NCI-H2171 (cell line): Measurements from ENCODE around the gene NUDT22.

Source experiments
- DNase-seq: peaks from one replicate; lab custom pipeline; 2025; lab: John Stamatoyannopoulos, UW

NUDT22 gene

DNA sequence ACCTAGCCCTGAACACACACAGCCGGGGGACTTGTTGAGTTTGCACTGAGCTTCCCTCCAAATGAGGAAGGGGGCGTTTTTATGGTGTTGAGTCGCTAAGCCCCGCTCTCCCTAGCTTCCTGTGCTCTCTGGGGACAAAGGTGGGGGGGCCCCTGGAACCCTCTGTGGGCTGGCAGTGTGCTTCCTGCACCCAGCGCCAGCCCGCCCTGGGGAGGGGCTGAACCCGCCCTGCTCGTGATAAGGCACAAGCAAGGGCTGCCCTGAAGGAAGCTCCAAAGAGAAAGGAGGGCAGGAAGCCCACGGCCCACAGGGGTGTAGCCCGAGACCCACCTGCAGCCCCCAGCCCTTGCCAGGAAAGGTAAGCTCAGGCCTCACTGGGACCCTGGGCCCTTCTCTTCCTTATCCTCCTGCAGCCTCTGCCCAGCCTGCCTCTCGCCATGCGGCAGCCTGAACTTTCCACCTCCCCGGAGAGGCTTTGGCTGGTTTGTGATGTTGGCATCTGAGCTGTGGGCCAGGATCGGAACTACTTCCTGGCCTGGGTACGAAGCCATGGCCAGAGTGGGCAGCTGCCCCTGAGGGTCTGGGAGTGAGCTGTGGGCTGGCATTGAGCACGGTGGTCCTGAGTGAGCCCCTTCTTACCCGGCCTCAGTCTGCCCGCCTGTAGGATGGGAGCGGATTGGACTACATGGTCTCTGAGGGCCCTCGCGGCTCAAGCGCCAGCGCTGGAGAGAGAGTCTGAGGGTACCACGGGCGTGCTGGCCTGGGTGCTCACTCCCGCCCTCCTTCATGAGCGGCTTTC is 19.4 kb upstream of the NUDT22 start, which contains the start of gene FERMT3:
Gene FERMT3, plus strand, starts transcription at position 265 of the 799 bp plus-strand sequence. CDS start 644 bp downstream, outside the sequence.
- no peak for DNase-seq

DNA sequence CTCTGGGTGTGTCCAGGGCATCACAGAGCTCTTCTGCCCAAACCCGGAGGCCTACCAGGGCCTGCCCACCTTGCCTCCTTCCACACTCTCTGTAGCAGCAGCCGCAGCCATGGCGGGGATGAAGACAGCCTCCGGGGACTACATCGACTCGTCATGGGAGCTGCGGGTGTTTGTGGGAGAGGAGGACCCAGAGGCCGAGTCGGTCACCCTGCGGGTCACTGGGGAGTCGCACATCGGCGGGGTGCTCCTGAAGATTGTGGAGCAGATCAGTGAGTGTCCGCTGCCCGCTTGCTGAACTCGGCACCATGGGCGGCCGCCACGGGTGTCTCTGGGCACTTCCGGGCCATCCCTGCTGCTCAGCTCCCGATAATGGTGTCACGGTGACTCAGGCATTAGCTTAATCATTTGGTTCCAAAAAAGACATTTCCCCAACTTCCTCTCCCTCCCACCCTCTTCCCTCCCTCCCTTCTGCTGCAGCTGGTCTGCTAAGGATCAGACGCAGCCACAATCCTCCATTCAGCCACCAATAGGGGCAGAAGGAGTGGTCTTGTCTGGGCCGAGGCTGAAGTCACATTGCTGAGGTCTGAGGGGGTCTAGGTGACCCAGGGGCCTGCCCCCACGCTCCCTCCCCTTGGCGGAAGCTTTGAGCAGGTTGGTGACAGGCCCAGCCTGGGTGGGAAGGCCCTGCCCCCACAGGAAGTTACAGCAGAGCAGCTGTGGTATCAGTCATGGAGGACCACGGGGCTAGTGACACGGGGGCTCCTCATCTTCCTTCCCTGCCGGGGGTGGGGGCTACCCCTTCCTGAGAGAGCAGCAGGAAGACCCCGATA is 18.6 kb upstream of the NUDT22 start:
- no peak for DNase-seq

DNA sequence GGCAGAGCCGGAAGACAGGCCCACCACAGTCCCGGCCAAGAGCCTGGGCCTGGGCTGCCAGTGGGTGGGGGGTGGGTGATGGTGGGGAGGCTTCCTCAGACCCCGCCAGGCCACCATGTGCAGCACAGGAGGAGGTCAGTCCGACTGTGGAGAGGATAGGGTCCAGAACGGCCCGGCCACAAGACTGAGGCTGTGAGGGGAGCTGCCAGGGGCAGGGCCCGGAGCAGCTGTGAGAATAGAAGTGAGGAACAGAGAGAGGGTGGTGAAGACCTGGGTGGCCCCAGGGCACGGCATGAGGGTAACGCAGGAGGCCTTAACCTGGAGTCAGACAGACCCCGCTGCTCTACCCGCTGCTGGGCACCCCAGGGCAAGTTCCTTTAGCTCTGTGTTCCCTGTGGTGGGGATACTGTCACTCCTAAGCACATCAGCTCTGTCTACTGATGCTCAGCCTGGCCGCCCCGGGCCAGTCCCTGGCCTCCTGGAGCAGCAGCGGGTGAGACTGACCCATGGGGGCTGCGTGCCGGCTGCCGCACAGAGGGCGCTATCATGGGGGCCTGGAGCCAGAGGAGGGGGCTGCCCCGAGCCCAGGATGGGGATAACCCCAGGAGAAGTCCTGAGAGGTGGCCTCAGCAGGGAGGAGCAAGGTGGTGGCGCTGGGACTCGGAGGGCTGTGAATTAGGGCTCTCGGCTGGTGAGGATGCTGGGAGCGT is 17.8 kb upstream of the NUDT22 start:
- DNase-seq, result no peak

DNA sequence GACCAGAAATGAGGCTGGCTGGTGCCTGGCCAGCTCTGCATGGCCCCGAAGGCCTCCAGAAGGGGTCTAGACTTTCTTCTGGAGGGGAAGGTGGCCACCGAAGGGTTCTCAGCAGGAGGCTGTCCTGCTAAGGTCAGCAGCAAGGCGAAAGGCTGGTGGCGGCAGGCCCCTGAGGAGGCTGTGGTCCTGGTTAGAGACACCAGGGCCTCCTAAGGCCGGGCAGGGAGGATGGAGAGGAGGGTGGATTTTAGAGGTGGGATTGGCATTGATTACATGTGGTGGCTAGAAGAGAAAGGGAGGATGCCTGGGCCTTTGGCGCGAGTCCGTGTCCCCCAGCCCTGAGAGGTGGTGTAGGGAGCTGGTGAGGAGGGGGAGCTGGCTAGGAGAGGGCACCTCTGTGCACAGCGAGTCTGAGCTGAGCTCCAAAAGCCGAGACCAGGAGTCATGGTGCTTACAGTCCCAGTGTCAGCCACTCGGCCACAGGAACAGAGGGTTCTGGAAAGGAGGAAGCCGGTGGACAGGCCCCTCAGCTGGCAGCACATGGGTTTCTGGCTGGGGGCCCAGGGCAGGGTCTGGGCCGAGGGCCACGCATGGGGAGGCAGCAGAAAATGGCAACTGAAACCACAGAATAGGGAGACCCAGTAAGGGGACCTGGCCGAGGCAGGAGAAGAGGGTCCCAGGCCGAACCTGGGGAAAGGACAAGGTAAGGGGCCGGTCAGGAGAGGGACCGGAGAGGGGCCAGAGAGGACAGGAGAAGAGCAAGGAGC is 17.1 kb upstream of the NUDT22 start:
- DNase-seq, result no peak

DNA sequence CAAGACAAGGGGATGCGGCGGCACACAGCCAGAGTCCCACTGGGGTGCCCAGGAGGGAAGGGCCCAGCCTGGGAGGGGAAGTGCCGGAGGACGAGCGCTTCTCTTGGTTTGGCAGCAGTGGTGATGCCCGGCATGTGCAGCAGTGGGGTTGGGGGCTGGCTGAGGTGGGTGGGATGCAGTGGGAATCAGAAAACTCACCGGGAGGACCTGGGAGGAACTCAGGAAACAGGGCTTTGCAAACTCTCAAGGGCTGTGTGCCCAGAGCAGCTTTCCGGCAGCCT is 16.6 kb upstream of the NUDT22 start:
- no peak for DNase-seq

DNA sequence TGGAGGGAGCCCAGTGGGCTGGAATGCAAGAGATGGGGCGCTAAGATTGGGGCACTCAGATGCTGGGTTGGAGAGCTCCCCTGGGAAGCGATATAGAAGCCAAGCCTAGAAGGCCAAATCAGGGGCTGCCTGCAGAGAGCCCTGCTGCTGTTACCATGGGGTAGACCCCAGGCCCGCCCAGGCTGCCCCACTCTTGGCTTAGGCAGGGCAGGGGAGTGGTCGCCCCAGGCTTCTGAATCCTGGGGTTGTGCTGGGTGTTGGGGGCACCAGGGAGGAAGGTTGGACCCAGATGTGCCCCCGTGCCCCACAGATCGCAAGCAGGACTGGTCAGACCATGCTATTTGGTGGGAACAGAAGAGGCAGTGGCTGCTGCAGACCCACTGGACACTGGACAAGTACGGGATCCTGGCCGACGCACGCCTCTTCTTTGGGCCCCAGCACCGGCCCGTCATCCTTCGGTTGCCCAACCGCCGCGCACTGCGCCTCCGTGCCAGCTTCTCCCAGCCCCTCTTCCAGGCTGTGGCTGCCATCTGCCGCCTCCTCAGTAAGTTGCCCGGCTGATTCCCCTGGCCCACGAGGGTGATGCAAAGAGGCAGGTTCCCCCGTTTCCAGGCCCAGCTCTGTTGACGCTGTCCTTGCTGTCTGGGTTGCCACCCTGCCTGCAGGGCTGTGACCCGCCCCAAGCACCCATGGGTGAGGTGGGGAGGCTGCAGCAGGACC is 15.6 kb upstream of the NUDT22 start:
- no peak for DNase-seq

DNA sequence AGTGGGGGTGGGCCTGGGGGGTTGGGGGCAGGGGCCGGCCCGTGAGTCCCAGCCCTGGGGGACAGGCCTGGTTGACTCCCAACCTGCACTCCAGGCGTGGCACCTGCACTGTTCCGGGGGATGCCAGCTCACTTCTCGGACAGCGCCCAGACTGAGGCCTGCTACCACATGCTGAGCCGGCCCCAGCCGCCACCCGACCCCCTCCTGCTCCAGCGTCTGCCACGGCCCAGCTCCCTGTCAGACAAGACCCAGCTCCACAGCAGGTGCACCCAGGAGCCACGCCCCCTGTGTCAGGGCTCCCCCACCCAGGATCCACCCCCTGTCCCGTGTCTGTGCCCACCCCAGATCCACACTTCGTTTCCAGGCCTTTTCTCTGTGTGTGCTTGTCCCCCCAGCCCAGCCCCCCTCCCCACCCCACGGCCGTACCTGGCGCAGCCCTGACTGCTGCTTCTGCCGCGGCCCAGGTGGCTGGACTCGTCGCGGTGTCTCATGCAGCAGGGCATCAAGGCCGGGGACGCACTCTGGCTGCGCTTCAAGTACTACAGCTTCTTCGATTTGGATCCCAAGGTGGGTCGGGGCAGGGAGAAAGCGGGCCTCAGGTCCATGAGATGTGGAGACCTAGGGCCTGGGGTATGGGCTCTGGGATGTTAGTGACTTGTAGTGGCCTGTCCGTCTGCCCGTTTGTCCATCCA is 14.7 kb upstream of the NUDT22 start:
- DNase-seq, result no peak

DNA sequence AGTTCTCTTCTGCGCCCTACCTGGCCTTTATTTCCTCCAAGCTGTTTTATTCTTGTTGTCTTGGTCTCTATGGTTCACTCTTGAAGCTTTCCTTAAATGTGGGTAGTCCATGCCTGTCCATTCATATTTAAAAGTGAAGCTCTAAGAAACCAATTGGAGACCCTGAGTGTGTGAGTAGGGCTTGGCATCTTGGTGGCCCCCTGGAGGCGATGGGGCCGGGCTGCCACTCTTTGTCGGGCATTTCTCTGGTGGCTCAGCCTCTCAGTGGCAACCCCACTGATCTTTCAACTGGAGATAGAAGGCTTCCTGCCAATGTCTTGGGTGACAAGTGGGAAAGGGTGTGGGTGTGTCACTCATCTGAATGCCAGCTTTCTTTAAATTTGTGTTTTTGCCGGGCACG is 9.2 kb upstream of the NUDT22 start:
- no peak for DNase-seq

DNA sequence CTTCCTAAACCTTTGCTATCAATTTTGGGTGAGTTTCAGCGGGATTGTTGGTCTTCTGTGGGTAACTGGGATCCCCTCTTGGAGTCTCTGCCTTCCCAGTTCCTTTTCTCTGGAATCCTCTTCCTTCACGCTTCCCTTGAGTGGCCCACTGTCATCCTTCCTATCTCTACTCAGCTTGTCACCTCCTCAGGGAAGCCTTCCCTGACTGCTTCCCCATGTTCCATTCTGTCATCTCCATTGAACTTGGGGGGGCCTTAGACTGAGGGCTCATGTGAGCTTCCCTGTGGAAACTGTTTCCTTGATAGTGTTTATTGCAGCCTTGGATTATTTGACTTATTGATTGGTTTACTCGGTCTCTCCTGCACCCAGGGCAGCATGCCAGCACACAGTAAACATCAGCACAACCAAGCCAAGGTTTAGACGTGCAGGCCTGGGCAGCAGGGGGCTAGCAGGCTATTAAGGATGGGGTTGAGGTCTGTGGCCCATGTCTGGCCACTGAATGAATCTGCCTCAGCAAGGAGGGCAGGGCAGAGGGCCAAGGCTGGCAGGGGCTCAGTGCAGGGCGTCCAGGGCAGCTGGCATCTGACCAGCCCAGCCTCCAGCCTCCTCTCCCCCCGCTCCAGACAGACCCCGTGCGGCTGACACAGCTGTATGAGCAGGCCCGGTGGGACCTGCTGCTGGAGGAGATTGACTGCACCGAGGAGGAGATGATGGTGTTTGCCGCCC is 7.3 kb upstream of the NUDT22 start:
- no peak for DNase-seq

DNA sequence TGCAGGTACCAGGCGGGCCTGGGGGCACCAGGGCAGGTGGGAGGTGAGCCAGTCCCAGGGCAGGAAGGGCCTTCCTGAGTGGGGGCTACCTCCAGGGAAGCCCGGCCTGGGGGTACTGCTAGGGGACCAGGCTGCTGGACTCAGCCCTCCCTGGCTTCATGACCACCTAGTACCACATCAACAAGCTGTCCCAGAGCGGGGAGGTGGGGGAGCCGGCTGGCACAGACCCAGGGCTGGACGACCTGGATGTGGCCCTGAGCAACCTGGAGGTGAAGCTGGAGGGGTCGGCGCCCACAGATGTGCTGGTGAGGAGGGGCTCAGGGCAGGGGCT is 6.8 kb upstream of the NUDT22 start:
- no peak for DNase-seq

DNA sequence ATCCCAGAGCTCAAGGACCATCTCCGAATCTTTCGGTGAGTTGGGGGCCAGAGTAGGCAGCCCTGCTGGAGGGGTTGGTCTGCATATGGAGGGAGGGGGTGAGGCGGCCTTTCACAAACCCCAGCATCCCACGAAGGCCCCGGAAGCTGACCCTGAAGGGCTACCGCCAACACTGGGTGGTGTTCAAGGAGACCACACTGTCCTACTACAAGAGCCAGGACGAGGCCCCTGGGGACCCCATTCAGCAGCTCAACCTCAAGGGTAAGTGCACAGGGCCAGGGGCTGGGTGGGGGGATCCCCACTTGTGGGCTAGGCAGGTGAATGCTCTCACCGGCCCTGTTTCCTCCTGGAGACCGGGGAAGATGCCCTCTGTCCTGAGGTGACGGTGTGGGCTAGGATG is 6.3 kb upstream of the NUDT22 start:
- no peak for DNase-seq

DNA sequence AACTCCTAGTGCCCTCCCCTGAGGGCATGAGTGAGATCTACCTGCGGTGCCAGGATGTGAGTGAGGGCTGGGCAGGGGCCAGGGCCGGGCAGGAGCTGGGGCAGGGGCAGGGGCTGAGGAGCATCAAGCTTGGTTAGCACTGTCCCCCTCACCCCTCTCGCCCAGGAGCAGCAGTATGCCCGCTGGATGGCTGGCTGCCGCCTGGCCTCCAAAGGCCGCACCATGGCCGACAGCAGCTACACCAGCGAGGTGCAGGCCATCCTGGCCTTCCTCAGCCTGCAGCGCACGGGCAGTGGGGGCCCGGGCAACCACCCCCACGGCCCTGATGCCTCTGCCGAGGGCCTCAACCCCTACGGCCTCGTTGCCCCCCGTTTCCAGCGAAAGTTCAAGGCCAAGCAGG is 5.8 kb upstream of the NUDT22 start:
- no peak for DNase-seq

DNA sequence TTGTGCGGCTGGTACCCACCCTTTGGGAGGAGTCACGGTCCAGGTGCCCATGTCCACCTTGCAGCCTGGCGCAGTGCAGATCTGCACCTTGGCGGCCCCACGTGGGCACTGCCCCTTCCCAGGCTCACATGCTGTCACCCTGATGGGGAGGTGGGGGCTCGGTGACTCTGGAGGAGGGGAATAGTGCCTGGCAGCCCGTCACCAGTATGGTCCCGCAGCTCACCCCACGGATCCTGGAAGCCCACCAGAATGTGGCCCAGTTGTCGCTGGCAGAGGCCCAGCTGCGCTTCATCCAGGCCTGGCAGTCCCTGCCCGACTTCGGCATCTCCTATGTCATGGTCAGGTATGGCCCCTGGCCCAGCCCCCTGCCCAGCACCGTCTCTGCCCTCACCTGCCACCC is 5.3 kb upstream of the NUDT22 start:
- DNase-seq, result no peak

DNA sequence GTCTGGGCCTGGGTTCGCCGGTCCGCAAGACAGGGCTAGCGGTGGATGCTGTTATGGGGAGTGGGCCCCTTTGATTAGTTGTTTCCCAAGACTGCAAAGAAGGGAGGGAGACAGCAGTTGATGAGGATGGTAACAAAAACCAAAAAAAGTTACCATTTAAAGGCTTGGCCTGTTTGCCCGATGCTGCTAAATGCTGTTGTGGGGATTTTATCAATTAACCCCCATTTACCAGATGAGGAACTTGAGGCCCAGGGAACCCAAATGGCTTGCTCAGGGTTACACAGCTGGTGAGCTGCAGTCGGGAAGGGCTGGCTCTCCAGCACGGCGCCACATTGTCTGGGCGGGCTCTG is 3.4 kb upstream of the NUDT22 start:
- DNase-seq, result no peak

DNA sequence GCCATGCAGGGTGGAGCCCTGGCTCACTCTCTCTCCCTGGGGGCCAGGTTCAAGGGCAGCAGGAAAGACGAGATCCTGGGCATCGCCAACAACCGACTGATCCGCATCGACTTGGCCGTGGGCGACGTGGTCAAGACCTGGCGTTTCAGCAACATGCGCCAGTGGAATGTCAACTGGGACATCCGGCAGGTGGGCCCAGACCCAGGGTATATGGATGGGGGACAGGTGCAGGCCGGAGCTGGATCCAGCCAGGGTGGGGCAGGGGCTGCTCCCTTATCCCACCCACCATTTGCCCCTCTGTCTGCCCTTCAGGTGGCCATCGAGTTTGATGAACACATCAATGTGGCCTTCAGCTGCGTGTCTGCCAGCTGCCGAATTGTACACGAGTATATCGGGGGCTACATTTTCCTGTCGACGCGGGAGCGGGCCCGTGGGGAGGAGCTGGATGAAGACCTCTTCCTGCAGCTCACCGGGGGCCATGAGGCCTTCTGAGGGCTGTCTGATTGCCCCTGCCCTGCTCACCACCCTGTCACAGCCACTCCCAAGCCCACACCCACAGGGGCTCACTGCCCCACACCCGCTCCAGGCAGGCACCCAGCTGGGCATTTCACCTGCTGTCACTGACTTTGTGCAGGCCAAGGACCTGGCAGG is 2.9 kb upstream of the NUDT22 start:
- DNase-seq, result no peak

DNA sequence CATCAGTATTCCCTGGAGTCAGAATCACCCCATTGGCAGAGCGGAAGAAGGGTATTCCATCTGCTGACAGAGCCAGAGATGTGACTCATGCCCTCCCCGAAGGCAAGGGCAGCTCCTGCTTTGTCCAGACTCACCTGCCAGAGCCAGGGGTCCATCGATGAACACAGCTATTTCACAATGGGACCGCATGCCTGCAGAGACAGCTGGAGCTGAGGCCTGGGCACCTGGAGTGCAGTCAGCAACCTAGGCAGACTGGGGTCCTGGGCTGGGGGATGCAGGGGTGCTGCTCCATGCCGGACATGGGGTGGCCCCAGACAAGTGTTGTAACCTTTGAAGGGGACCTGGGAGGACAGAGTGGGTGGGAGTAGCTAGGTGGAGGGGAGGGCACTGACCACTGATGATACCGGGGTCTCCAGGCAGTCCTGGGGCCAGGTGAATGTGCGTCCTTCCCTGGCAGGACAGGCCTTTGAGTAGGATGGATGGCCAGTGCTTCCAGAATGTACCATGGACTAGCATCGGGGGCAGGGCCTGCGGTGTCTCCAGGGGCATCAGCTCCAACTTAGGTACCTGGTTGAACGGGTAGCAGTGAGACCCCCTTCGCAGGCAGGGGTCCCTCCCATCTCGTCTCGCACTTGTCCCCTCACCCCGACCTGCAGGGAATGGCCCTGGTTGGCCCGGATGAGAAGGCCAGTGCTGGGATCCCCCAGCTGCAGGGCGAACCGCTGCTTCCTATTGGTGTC is 1.8 kb upstream of the NUDT22 start:
- DNase-seq, result no peak

DNA sequence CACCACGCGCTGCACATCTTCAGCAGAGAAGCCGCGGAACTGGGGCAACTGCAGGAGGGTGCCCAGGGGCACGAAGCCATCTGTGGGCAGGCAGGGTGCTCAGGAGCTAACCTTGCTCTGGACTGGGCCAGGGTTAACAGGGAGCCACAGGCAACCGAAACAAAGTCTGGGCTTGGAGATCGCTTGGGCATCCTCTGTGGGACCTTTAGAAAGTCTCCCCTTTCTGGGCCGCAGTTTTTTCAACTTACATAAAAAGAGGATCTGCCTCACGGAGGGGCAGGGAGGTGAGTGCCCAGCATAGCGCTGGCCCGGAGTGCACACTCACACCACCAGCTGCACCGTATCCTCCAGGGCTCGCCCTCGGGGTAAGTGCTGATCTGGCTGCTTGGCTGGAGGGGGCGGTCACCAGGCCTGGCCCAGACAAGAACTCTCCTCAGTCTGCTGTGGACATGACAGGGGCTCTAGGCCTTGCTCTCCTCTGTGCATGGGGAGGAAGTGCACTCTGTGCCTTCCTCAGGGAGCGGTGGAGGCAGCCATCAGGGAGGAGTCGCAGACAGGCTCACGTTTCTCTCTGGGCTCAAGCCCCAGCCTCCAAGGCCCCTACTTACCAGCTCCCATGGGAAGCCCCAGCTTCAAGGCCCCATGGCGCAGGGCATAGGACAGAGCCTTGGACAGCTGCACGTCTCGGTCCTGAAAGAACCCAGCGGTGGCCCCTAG is 1.0 kb upstream of the NUDT22 start:
- DNase-seq, result no peak

DNA sequence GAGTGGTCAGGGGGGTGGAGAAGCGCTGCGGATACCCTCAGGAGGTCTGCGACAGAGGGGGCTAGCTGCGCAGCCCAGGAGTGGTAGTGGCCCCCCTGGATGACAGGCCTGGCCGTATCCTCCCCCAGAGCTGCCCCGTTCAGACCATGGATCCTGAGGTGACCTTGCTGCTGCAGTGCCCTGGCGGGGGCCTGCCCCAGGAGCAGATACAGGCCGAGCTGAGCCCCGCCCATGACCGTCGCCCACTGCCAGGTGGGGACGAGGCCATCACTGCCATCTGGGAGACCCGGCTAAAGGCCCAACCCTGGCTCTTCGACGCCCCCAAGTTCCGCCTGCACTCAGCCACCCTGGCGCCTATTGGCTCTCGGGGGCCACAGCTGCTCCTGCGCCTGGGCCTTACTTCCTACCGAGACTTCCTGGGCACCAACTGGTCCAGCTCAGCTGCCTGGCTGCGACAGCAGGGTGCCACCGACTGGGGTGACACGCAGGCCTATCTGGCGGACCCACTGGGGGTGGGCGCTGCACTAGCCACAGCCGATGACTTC is 505 bp downstream of the NUDT22 start:
- DNase-seq, result no peak
